Stomach (tissue), 9 donors: Measurements from ENCODE around the gene PSMD14. TPM values are rescaled to one million over a fixed set of nuclear protein-coding genes. Genes with fewer than 3 reads are reported as not detected.
A peak's percentile ranks its signal among the peaks of the same experiment; 100 is the strongest.
"Not testable (repeated sequence)": the region's sequence is repeated elsewhere in the genome, so short reads cannot be mapped to it uniquely, and the experiment has no call there.

ENCODE experiments used
- DNase-seq, 2 donors: peaks; one replicate each; pipeline versions ENCODE4 v3.0.0 to v3.0.0-alpha.2; 2013 to 2019
- H3K27ac ChIP-seq, 5 donors: fragments of 200-600 bp in 4 of 5; sonication (generic) in 4 of 5; one replicate each; pipeline ENCODE4 v1.5.1; 2013 to 2019; ENCODE audit warnings: mild to moderate bottlenecking in 1 of 5, moderate library complexity in 1 of 5
- H3K27me3 ChIP-seq, 3 donors: fragments of 200-600 bp; sonication (generic); one replicate each; pipeline ENCODE4 v1.5.1; 2017 to 2019; ENCODE audit warnings: mixed run types in 1 of 3
- H3K36me3 ChIP-seq, 4 donors: fragments of 200-600 bp; sonication (generic); 1 replicate in 3 of 4; 2 replicates in 1 of 4; pipeline ENCODE4 v1.5.1; 2016 to 2019
- H3K4me1 ChIP-seq, 4 donors: fragments of 200-600 bp; sonication (generic); one replicate each; pipeline ENCODE4 v1.5.1; 2016 to 2019
- H3K4me3 ChIP-seq, 4 donors: fragments of 200-600 bp; sonication (generic) in 3 of 4; one replicate each; pipeline ENCODE4 v1.5.1; 2016 to 2019; ENCODE audit warnings: mild to moderate bottlenecking in 1 of 4
- H3K9me3 ChIP-seq, 4 donors: fragments of 200-600 bp; sonication (generic); one replicate each; pipeline ENCODE4 v1.5.1; 2016 to 2019
- CTCF ChIP-seq, 7 experiments: fragments of 450-650 bp in 4 of 7; fragments of 200-600 bp in 3 of 7; sonication (generic) in 3 of 7; IDR thresholded peaks; one replicate each; pipeline ENCODE4 v1.5.1; 2016 to 2019; ENCODE audit warnings: antibody characterized with exemption in 7 of 7, control low read depth in 2 of 7, mild to moderate bottlenecking in 1 of 7
- EP300 ChIP-seq: sonication (generic); formaldehyde crosslinking; IDR thresholded peaks from one replicate; pipeline ENCODE4 v1.6.1; 2017; ENCODE audit warnings: antibody characterized with exemption
- POLR2A ChIP-seq, 4 donors: fragments of 450-650 bp; IDR thresholded peaks; one replicate each; pipeline ENCODE4 v1.6.1; 2016; ENCODE audit warnings: antibody characterized with exemption in 4 of 4, control low read depth in 2 of 4, mild to moderate bottlenecking in 1 of 4, moderate library complexity in 1 of 4
- POLR2AphosphoS5 ChIP-seq, 3 donors: sonication (generic); formaldehyde crosslinking; IDR thresholded peaks; one replicate each; pipeline ENCODE4 v1.6.1; 2016; ENCODE audit warnings: antibody characterized with exemption in 3 of 3
- WGBS, 5 donors: extraction: QIAGEN DNeasy Blood & Tissue Kit in 3 of 5; methylation state at CpG; one replicate each; pipeline versions ENCODE4 v1.1.5 to v1.1.7; 2013 to 2018; 5-methylcytosine and 5-hydroxymethylcytosine counted together
- intact Hi-C: fragments of 100-400 bp; cut with DNase I; formaldehyde crosslinking; loops from one replicate; pipeline ENCODE4 v1.15.1; 2023; ENCODE audit warnings: low total_unique reads
- polyA plus RNA-seq, 3 donors: library from polyadenylated mRNA; stranded (reverse); fragments of 200-250 nt; gene quantifications; one replicate each; pipeline ENCODE4 v1.2.3, GENCODE V29; 2013
- total RNA-seq, 5 donors: library from RNA; depleted of rRNA; stranded (reverse); fragments of >200 nt; gene quantifications; one replicate each; pipeline versions ENCODE4 v1.1.0 to v1.2.3, GENCODE V29; 2014 to 2016
- donor health status: healthy with polysubstance abuse.
- donor health status: Bipolar disorder and iron deficiency.
- donor health status: healthy.

PSMD14 gene
- total and polyA plus RNA-seq, 8 donors = 2.9 to 47.2 (median 24.8) TPM

- no peaks in the 10 kb centered on the region for H3K9me3 ChIP-seq
- no peaks in the 10 kb centered on the region for H3K27me3 ChIP-seq
- no peak overlapping the region for H3K27ac ChIP-seq
- intact Hi-C loops = no loop called here
- DNase-seq = no peak
- no peak overlapping the region for H3K4me3 ChIP-seq
- H3K4me1 ChIP-seq = no peaks in the 10 kb centered on the region
- 22 to 56% (median 41%) methylated on average over 1 of the region's 1 CpG for WGBS, 5 donors
- TF ChIP-seq POLR2A (IDR thresholded peaks at IDR 0.05) (no peak), CTCF (IDR thresholded peaks at IDR 0.05) (no peak), EP300 (no peak), POLR2AphosphoS5 (IDR thresholded peaks at IDR 0.05) (no peak)
- H3K36me3 ChIP-seq = no peaks in the 10 kb centered on the region
Observed at GRCh38 chr2:161337247-161337646, 29.0 kb downstream of the PSMD14 start.

- H3K4me3 ChIP-seq, H3K36me3 ChIP-seq, DNase-seq, H3K4me1 ChIP-seq, H3K9me3 ChIP-seq, H3K27ac ChIP-seq, H3K27me3 ChIP-seq, intact Hi-C loops: not testable (repeated sequence)
- WGBS, 5 donors = 78 to 96% (median 85%) methylated on average over 3 of the region's 3 CpGs
Observed at GRCh38 chr2:161339532-161339931, 31.3 kb downstream of the PSMD14 start.

- H3K36me3 ChIP-seq, intact Hi-C loops, H3K27ac ChIP-seq, H3K9me3 ChIP-seq, H3K27me3 ChIP-seq, H3K4me1 ChIP-seq, H3K4me3 ChIP-seq: not testable (repeated sequence)
- WGBS, 5 donors = 61 to 80% (median 73%) methylated on average over 30 to 33 of the region's 64 CpGs
- DNase-seq = peak in 1 of 2 donors; percentile 16
Observed at GRCh38 chr2:161340930-161341413, 32.7 kb downstream of the PSMD14 start.

- 96 to 100% (median 99%) methylated on average over 3 of the region's 3 CpGs for WGBS, 5 donors
- no peaks in the 10 kb centered on the region for H3K9me3 ChIP-seq
- H3K4me3 ChIP-seq = no peak overlapping the region
- no peaks in the 10 kb centered on the region for H3K4me1 ChIP-seq
- TF ChIP-seq POLR2AphosphoS5 (IDR thresholded peaks at IDR 0.05) = no peak
- no peak for TF ChIP-seq CTCF (IDR thresholded peaks at IDR 0.05)
- no peak for TF ChIP-seq POLR2A (IDR thresholded peaks at IDR 0.05)
- no peak for TF ChIP-seq EP300
- intact Hi-C loops = no loop called here
- H3K27me3 ChIP-seq = no peaks in the 10 kb centered on the region
- no peak for DNase-seq
- no peaks in the 10 kb centered on the region for H3K36me3 ChIP-seq
- no peak overlapping the region for H3K27ac ChIP-seq
Observed at GRCh38 chr2:161343235-161343634, 35.0 kb downstream of the PSMD14 start.

DNA sequence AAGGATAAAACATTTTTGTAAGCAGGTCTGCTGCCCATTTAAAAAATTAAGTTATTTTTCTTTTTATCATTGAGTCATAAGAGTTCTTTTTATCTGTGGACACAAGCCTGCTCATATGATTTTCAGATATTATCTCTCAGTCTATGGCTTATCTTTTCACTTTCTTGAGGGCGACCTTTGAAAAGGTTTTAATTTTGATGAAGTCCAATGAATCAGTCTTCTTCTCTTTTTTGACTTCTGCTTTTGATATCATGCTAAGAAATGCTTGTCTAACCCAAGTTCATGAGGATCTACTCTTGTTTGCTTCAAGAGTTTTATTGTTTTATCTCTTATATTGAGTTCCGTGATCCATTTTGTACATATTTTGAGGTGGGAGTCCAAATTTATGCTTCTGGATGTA, 36.5 kb downstream of the PSMD14 start:
- Histone ChIP-seq H3K27me3 (no peaks in the 10 kb centered on the region), H3K36me3 (no peaks in the 10 kb centered on the region), H3K27ac (no peak overlapping the region), H3K4me3 (no peak overlapping the region), H3K9me3 (no peaks in the 10 kb centered on the region), H3K4me1 (no peaks in the 10 kb centered on the region)
- no peak for TF ChIP-seq POLR2AphosphoS5 (IDR thresholded peaks at IDR 0.05)
- no peak for TF ChIP-seq POLR2A (IDR thresholded peaks at IDR 0.05)
- TF ChIP-seq EP300 = no peak
- no peak for TF ChIP-seq CTCF (IDR thresholded peaks at IDR 0.05)
- intact Hi-C loops = no loop called here
- no peak for DNase-seq
- 91 to 100% (median 95%) methylated on average over 2 of the region's 2 CpGs for WGBS, 5 donors
